Left ventricle myocardium inferior (tissue), 1 donor: Measurements from ENCODE around the gene SLC22A23. TPM values are rescaled to one million over a fixed set of nuclear protein-coding genes. Genes with fewer than 3 reads are reported as not detected.

Experiments
- DNase-seq: peaks from one replicate; pipeline ENCODE4 v3.0.0-alpha.2; 2020
- H3K27ac ChIP-seq: fragments of 200-600 bp; replicated peaks from 2 replicates; pipeline ENCODE4 v1.8.0; 2021
- H3K27me3 ChIP-seq: fragments of 200-600 bp; 2 replicates; pipeline ENCODE4 v1.8.0; 2021; ENCODE audit warnings: low read depth
- H3K36me3 ChIP-seq: fragments of 200-600 bp; 2 replicates; pipeline ENCODE4 v1.8.0; 2021
- H3K4me1 ChIP-seq: fragments of 200-600 bp; 2 replicates; pipeline ENCODE4 v1.8.0; 2021
- H3K4me3 ChIP-seq: fragments of 200-600 bp; 2 replicates; pipeline ENCODE4 v1.8.0; 2021; ENCODE audit warnings: mild to moderate bottlenecking, moderate library complexity
- H3K9me3 ChIP-seq: fragments of 200-600 bp; replicated peaks from 2 replicates; pipeline ENCODE4 v1.8.0; 2021
- intact Hi-C: fragments of 100-400 bp; cut with micrococcal nuclease; formaldehyde crosslinking; loops from one replicate; pipeline ENCODE4 v1.11.0; 2022
- total RNA-seq: library from RNA; stranded (reverse); fragmentation: NEBNext Ultra II Directional; extraction: Animal tissue kit (Norgen Biotek cat#: 25700); gene quantifications from one replicate; pipeline ENCODE4 v1.2.1, GENCODE V29; 2021
- TF ChIP-seq, protein P1 (sequence below): fragments of 200-600 bp; IDR thresholded peaks from 2 replicates; pipeline ENCODE4 v1.8.0; 2021; ENCODE audit warnings: antibody characterized with exemption, mild to moderate bottlenecking, borderline replicate concordance
- donor health status: DM: no; HTN: yes; CAD: no; lungs with severe emphysema.

Gene SLC22A23
- total RNA-seq, 1 donor from 2014 or later: 7.0 TPM

GRCh38 chr6:3237761-3238662 lies 218.8 kb downstream of the SLC22A23 start:
- TF ChIP-seq, protein P1, sequence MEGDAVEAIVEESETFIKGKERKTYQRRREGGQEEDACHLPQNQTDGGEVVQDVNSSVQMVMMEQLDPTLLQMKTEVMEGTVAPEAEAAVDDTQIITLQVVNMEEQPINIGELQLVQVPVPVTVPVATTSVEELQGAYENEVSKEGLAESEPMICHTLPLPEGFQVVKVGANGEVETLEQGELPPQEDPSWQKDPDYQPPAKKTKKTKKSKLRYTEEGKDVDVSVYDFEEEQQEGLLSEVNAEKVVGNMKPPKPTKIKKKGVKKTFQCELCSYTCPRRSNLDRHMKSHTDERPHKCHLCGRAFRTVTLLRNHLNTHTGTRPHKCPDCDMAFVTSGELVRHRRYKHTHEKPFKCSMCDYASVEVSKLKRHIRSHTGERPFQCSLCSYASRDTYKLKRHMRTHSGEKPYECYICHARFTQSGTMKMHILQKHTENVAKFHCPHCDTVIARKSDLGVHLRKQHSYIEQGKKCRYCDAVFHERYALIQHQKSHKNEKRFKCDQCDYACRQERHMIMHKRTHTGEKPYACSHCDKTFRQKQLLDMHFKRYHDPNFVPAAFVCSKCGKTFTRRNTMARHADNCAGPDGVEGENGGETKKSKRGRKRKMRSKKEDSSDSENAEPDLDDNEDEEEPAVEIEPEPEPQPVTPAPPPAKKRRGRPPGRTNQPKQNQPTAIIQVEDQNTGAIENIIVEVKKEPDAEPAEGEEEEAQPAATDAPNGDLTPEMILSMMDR: no peak
- Histone ChIP-seq H3K4me1 (no peaks in the 10 kb centered on the region), H3K9me3 (no peaks in the 10 kb centered on the region), H3K27me3 (peaks cover 67% of the 10 kb centered on the region), H3K36me3 (no peaks in the 10 kb centered on the region), H3K4me3 (no peak overlapping the region), H3K27ac (no peak overlapping the region)
- intact Hi-C loops: no loop called here
- no peak for DNase-seq

GRCh38 chr6:3236005-3236404 lies 220.8 kb downstream of the SLC22A23 start:
- Histone ChIP-seq H3K27me3 (peaks cover 81% of the 10 kb centered on the region), H3K4me3 (no peak overlapping the region), H3K36me3 (no peaks in the 10 kb centered on the region), H3K27ac (no peak overlapping the region), H3K9me3 (no peaks in the 10 kb centered on the region), H3K4me1 (peaks cover 13% of the 10 kb centered on the region)
- DNase-seq: no peak
- intact Hi-C loops: no loop called here
- TF ChIP-seq, protein P1: no peak

DNA sequence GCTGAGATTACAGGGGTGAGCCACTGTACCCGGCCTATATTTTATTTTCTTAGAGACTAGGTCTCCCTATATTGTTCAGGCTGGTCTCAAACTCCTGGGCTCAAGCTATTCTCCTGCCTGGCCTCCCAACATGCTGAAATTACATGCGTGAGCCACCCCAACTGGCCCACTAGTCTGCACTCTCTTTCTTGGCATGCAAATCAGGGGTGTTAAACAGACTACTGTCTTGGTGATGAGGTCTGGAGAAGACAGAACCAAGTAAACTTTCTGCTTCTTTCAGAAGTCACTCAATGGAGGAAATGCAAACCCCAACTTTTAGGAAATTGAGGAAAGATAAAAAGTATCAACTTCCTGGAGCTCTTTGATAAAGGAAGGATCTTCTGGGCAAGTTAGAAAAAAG lies 221.4 kb downstream of the SLC22A23 start:
- intact Hi-C loops: no loop called here
- H3K36me3 ChIP-seq: no peaks in the 10 kb centered on the region
- peaks cover 86% of the 10 kb centered on the region for H3K27me3 ChIP-seq
- no peaks in the 10 kb centered on the region for H3K9me3 ChIP-seq
- no peak overlapping the region for H3K27ac ChIP-seq
- DNase-seq: no peak
- peaks cover 19% of the 10 kb centered on the region for H3K4me1 ChIP-seq
- TF ChIP-seq, protein P1: no peak
- no peak overlapping the region for H3K4me3 ChIP-seq

- TF ChIP-seq, protein P1: no peak
- peaks cover 99% of the 10 kb centered on the region for H3K27me3 ChIP-seq
- intact Hi-C loops: no loop called here
- no peak overlapping the region for H3K4me3 ChIP-seq
- no peak for DNase-seq
- H3K4me1 ChIP-seq: peaks cover 34% of the 10 kb centered on the region
- H3K9me3 ChIP-seq: no peaks in the 10 kb centered on the region
- H3K27ac ChIP-seq: no peak overlapping the region
- H3K36me3 ChIP-seq: no peaks in the 10 kb centered on the region
Observed at GRCh38 chr6:3233904-3234303, 222.9 kb downstream of the SLC22A23 start.

DNA sequence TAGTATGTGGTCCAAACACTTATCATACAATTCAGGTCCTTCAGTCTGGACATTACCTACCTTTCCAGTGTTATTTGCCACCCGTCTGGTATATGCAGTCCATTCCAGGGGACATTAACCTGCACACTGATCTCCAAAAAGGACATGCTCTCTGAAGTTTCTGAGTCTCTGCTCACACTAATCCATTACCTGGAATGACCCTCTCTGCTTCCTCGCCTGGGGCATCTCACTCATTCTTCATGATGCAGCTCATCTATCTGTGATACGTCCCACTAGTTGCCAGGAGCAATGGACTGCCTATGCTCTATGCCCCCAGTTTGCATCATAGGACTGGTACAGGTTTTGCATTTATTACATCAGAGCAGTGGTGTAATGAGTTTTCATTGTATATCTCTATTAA lies 223.5 kb downstream of the SLC22A23 start:
- no peak for DNase-seq
- intact Hi-C loops: no loop called here
- Histone ChIP-seq H3K27ac (no peak overlapping the region), H3K4me1 (peaks cover 40% of the 10 kb centered on the region), H3K4me3 (no peak overlapping the region), H3K27me3 (peaks cover 99% of the 10 kb centered on the region), H3K36me3 (no peaks in the 10 kb centered on the region), H3K9me3 (no peaks in the 10 kb centered on the region)
- TF ChIP-seq, protein P1: no peak
